Panc1 (cell line): ENCODE data around the gene BRD4.

Source experiments
- POLR2AphosphoS5 ChIP-seq: IDR thresholded peaks from 2 replicates; pipeline ENCODE4 v1.6.1; 2012; ENCODE audit warnings: mild to moderate bottlenecking, low read depth, low read length, moderate library complexity
- REST ChIP-seq, 2 experiments: IDR thresholded peaks; 2 replicates each; pipeline ENCODE4 v1.6.1; 2011 to 2012; ENCODE audit warnings: low read depth in 2 of 2, control low read depth in 1 of 2, low read length in 1 of 2, mild to moderate bottlenecking in 1 of 2, moderate library complexity in 1 of 2; ENCODE audit not compliant: insufficient read depth in 1 of 2
- SIN3A ChIP-seq: IDR thresholded peaks from 2 replicates; pipeline ENCODE4 v1.6.1; 2012; ENCODE audit warnings: low read depth, mild to moderate bottlenecking, low read length, moderate library complexity, borderline replicate concordance; ENCODE audit not compliant: insufficient read depth
- TCF7L2 ChIP-seq: IDR thresholded peaks from 2 replicates; pipeline ENCODE4 v1.6.1; 2011; ENCODE audit warnings: mild to moderate bottlenecking, low read depth, low read length, inconsistent platforms
- TF ChIP-seq, protein P1 (sequence below): fragments of 450-650 bp; IDR thresholded peaks from 2 replicates; pipeline ENCODE4 v1.5.1; 2017; ENCODE audit warnings: mild to moderate bottlenecking

DNA sequence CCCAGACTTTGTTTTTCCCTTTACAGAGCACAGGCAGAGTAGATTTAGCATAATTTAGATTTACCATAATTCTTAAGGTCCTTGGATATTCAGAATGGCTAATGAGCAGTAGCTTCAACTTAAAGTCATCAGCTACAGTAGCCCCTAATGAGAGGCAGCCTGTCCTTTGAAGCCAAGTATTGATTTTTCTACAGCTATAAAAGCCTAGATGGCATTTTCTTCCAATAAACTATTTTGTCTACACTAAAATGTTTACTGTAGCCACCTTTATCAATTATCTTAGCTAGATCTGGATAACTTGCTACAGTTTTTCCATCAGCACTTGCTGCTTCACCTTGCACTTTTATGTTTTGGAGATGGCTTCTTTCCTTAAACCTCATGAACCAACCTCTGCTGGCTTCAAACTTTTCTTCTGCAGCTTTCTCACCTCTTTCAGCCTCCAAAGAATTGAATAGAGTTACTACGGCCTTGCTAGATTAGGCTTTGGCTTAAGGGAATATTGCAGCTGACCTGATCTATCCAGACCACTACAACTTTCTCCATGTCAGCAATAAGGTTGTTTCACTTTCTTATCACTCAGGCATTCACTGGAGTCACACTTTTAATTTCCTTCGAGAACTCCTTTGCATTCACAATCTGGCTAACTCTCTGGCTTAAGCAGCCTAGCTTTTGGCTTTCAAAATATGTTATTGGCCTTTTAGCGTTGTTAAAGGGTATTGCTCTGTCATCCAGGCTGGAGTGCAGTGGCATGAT, 26.6 kb downstream of the BRD4 start:
- TF ChIP-seq POLR2AphosphoS5 (no peak), TCF7L2 (no peak), REST (IDR thresholded peaks at IDR 0.05; ENCODE audit: insufficient read depth in 1 of 2, low read depth in 2 of 2, low read length in 1 of 2) (no peak), SIN3A (no peak)
- TF ChIP-seq, protein P1, sequence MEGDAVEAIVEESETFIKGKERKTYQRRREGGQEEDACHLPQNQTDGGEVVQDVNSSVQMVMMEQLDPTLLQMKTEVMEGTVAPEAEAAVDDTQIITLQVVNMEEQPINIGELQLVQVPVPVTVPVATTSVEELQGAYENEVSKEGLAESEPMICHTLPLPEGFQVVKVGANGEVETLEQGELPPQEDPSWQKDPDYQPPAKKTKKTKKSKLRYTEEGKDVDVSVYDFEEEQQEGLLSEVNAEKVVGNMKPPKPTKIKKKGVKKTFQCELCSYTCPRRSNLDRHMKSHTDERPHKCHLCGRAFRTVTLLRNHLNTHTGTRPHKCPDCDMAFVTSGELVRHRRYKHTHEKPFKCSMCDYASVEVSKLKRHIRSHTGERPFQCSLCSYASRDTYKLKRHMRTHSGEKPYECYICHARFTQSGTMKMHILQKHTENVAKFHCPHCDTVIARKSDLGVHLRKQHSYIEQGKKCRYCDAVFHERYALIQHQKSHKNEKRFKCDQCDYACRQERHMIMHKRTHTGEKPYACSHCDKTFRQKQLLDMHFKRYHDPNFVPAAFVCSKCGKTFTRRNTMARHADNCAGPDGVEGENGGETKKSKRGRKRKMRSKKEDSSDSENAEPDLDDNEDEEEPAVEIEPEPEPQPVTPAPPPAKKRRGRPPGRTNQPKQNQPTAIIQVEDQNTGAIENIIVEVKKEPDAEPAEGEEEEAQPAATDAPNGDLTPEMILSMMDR = no peak
